Smooth muscle cell (in vitro differentiated cells): ENCODE results near the gene HOXB3. TPM values are rescaled to one million over a fixed set of nuclear protein-coding genes. Genes with fewer than 3 reads are reported as not detected.

ENCODE experiments used
- DNase-seq: peaks from one replicate; lab custom pipeline; 2025; ENCODE audit not compliant: unreplicated experiment; lab: John Stamatoyannopoulos, UW
- H2AFZ ChIP-seq: fragments of 200-600 bp; sonication (generic); 2 replicates; pipeline ENCODE4 v1.6.0; 2016; ENCODE audit warnings: antibody characterized with exemption, low read depth, mild to moderate bottlenecking
- H3F3A ChIP-seq: fragments of 200-600 bp; sonication (generic); 2 replicates; pipeline ENCODE4 v1.6.0; 2017; ENCODE audit warnings: antibody characterized with exemption, low read depth
- H3K27ac ChIP-seq: fragments of 200-600 bp; sonication (generic); 2 replicates; pipeline ENCODE4 v1.5.1; 2016; ENCODE audit warnings: low read depth, mild to moderate bottlenecking
- H3K27me3 ChIP-seq: fragments of 200-600 bp; sonication (generic); 2 replicates; pipeline ENCODE4 v1.6.1; 2016; ENCODE audit warnings: low read depth, mild to moderate bottlenecking
- H3K36me3 ChIP-seq: fragments of 200-600 bp; sonication (generic); 2 replicates; pipeline ENCODE4 v1.5.1; 2016; ENCODE audit warnings: low read depth
- H3K4me1 ChIP-seq: fragments of 200-600 bp; sonication (generic); 2 replicates; pipeline ENCODE4 v1.5.1; 2016; ENCODE audit warnings: low read depth
- H3K4me2 ChIP-seq: fragments of 200-600 bp; sonication (generic); 2 replicates; pipeline ENCODE4 v1.6.0; 2016; ENCODE audit warnings: mild to moderate bottlenecking
- H3K4me3 ChIP-seq: fragments of 200-600 bp; sonication (generic); 2 replicates; pipeline ENCODE4 v1.5.1; 2016; ENCODE audit warnings: mild to moderate bottlenecking
- H3K79me2 ChIP-seq: fragments of 200-600 bp; sonication (generic); 2 replicates; pipeline ENCODE4 v1.6.0; 2016; ENCODE audit warnings: low read depth, mild to moderate bottlenecking
- H3K9ac ChIP-seq: fragments of 200-600 bp; sonication (generic); 2 replicates; pipeline ENCODE4 v1.6.0; 2016; ENCODE audit warnings: low read depth
- H3K9me3 ChIP-seq: fragments of 200-600 bp; sonication (generic); replicated peaks from 2 replicates; pipeline ENCODE4 v1.5.1; 2016; ENCODE audit warnings: low read depth
- H4K20me1 ChIP-seq: fragments of 200-600 bp; sonication (generic); 2 replicates; pipeline ENCODE4 v1.6.0; 2016; ENCODE audit warnings: low read depth
- WGBS: methylation state at CpG from one replicate; pipeline ENCODE4 v1.1.7; 2016; ENCODE audit warnings: low lambda C conversion rate; 5-methylcytosine and 5-hydroxymethylcytosine counted together
- polyA plus RNA-seq: library from polyadenylated mRNA; unstranded; fragments of >200 nt; fragmentation: Nextera tagmentation; extraction: Ambion mirVana; gene quantifications from 2 replicates; pipeline ENCODE4 v1.2.1, GENCODE V29; 2016
- total RNA-seq: library from RNA; depleted of rRNA; stranded (reverse); fragments of >200 nt; gene quantifications from 2 replicates; pipeline ENCODE4 v1.2.3, GENCODE V29; 2014
- TF ChIP-seq, protein P1 (sequence below): fragments of 200-600 bp; sonication (generic); IDR thresholded peaks from 2 replicates; pipeline ENCODE4 v1.5.1; 2017; ENCODE audit warnings: borderline replicate concordance, mild to moderate bottlenecking, antibody characterized with exemption; ENCODE audit not compliant: insufficient read depth, poor library complexity, severe bottlenecking

The HOXB3 gene
- total and polyA plus RNA-seq, 2 experiments from 2014 or later: 2.8 to 5.1 TPM

DNA sequence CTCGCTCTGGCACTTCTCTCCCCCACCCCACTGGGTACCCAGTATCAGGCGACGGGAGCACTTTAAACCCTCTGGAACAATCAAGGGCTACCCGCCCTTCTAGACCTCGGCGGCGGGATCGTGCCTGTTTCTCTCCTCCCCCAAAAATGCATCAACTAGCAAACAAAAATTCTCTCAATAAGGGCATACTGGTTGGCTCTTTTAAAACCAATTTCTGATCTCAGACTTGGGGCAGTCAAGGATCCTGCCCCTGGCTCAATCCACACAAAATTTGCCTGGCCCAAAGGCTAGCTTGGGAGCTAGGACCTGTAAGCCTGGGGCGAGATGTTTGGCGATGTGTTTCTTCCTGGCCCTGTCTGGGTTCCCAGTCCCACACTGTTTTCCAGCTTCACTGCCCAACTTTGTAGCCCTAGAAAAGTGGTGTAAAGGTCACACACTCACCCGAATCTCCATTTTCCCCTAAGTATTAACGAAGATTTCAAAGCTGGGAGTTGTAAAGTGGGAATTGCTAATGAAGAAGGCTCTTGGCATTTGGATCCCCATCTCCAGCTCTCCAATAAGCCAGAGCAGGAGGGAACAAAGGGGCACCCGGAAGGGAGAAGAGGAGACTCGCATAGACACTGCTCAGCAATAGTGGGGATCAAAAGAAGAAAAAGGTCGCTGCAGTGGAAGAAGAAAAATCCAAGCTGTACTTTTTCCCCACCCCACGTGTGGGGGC is 30.8 kb downstream of the HOXB3 start:
- H2AFZ ChIP-seq: no peak overlapping the region
- peaks cover under 1% of the 10 kb centered on the region for H3K4me1 ChIP-seq
- H3K79me2 ChIP-seq: peaks cover 17% of the 10 kb centered on the region
- H3K9me3 ChIP-seq: no peaks in the 10 kb centered on the region
- TF ChIP-seq, protein P1, sequence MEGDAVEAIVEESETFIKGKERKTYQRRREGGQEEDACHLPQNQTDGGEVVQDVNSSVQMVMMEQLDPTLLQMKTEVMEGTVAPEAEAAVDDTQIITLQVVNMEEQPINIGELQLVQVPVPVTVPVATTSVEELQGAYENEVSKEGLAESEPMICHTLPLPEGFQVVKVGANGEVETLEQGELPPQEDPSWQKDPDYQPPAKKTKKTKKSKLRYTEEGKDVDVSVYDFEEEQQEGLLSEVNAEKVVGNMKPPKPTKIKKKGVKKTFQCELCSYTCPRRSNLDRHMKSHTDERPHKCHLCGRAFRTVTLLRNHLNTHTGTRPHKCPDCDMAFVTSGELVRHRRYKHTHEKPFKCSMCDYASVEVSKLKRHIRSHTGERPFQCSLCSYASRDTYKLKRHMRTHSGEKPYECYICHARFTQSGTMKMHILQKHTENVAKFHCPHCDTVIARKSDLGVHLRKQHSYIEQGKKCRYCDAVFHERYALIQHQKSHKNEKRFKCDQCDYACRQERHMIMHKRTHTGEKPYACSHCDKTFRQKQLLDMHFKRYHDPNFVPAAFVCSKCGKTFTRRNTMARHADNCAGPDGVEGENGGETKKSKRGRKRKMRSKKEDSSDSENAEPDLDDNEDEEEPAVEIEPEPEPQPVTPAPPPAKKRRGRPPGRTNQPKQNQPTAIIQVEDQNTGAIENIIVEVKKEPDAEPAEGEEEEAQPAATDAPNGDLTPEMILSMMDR: no peak
- no peak overlapping the region for H3K4me2 ChIP-seq
- H3K27ac ChIP-seq: no peak overlapping the region
- no peaks in the 10 kb centered on the region for H3F3A ChIP-seq
- H3K4me3 ChIP-seq: no peak overlapping the region
- H3K36me3 ChIP-seq: no peaks in the 10 kb centered on the region
- H3K9ac ChIP-seq: no peak overlapping the region
- H3K27me3 ChIP-seq: peaks cover 72% of the 10 kb centered on the region
- H4K20me1 ChIP-seq: peaks cover 99% of the 10 kb centered on the region
- WGBS: 63% methylated on average over 16 of the region's 16 CpGs
- no peak for DNase-seq

DNA sequence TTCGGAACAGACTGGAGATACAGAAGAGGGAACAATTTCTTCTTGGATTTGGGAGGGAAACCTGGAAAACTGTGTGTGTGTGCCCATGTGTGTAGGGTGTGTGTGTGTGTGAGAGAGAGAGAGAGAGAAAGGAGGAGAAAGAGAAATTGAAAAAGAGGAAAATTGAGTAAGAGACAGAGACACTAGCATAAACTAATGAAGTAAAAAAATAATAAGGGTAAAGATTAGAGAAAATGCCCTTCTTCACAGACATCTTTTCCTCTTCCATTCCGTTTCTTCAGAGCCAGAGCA is 31.3 kb downstream of the HOXB3 start:
- TF ChIP-seq, protein P1: no peak
- Histone ChIP-seq H3K9me3 (no peaks in the 10 kb centered on the region), H3K9ac (no peak overlapping the region), H3F3A (no peaks in the 10 kb centered on the region), H3K79me2 (peaks cover 22% of the 10 kb centered on the region), H3K27ac (no peak overlapping the region), H3K27me3 (peaks cover 73% of the 10 kb centered on the region), H2AFZ (no peak overlapping the region), H3K36me3 (no peaks in the 10 kb centered on the region), H4K20me1 (peaks cover 99% of the 10 kb centered on the region), H3K4me3 (no peak overlapping the region), H3K4me1 (no peaks in the 10 kb centered on the region), H3K4me2 (no peak overlapping the region)
- WGBS: 81% methylated on average over 2 of the region's 2 CpGs
- DNase-seq: no peak

DNA sequence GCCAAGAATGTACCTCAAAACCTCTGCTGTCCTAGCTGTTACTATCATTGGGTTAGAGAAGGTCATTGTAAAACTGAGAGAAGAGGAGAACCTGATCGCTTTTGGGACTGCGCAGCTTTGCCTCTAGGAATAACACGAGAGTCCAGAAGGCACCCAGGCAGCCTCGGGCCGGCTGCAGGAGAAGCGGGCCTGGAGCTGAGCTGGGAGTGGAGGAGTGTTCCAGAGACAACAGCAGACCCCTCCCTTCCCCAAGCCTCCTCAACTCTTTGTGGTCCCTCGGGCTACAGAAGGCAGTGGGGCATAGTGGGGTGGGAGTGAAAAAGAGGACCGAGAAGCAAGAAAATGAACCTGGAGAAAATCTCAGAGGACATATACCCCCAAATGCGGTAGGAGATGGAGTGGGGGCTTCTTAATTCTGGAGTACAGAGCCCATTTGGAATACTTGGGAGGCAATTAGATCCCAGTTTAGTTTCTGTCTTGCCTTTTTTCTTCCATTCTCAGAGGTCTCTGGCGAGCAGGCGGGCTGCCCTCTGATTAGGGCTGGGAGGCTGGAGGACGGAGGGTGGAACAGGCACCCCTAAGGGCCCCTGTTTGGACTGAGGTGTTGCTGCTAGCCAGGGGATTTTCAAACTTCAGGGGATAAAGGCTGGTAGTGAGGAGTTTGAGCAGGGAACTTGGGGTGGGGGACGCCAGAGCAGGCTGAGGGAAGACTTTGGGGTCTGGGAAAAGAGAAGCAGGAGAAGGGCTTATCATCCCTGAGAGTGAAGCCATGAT is 31.8 kb downstream of the HOXB3 start:
- H3K79me2 ChIP-seq: peaks cover 20% of the 10 kb centered on the region
- no peak overlapping the region for H3K9ac ChIP-seq
- 76% methylated on average over 13 of the region's 13 CpGs for WGBS
- H3K27ac ChIP-seq: no peak overlapping the region
- no peak overlapping the region for H2AFZ ChIP-seq
- no peaks in the 10 kb centered on the region for H3K4me1 ChIP-seq
- H3F3A ChIP-seq: no peaks in the 10 kb centered on the region
- H3K4me3 ChIP-seq: no peak overlapping the region
- no peak for DNase-seq
- H4K20me1 ChIP-seq: peaks cover 98% of the 10 kb centered on the region
- TF ChIP-seq, protein P1: no peak
- H3K36me3 ChIP-seq: no peaks in the 10 kb centered on the region
- H3K4me2 ChIP-seq: no peak overlapping the region
- H3K27me3 ChIP-seq: peaks cover 73% of the 10 kb centered on the region
- H3K9me3 ChIP-seq: no peaks in the 10 kb centered on the region
